AG04450 (cell line): Measurements from ENCODE around the gene CCDC117. TPM values are rescaled to one million over a fixed set of nuclear protein-coding genes. Genes with fewer than 3 reads are reported as not detected.
A peak's percentile ranks its signal among the peaks of the same experiment; 100 is the strongest.

Source experiments
- CTCF ChIA-PET: fragments of 300-600, 350-600 bp; formaldehyde crosslinking; extraction: SDS; loops from one replicate; lab custom pipeline; 2022; ENCODE audit warnings: antibody characterized with exemption, inconsistent platforms; lab: Charles Lee
- POLR2A ChIA-PET: fragments of 350-600 bp; formaldehyde crosslinking; extraction: SDS; loops from one replicate; lab custom pipeline; 2021; ENCODE audit warnings: antibody characterized with exemption, inconsistent platforms; lab: Yijun Ruan, JAX
- DNase-seq: peaks from one replicate; pipeline ENCODE4 v3.0.0-alpha.2; 2011; ENCODE audit warnings: low read depth, low spot score
- H3K27ac ChIP-seq: one replicate; pipeline ENCODE4 v1.5.1; 2012; ENCODE audit warnings: low read depth, low read length, control low read depth
- H3K27me3 ChIP-seq: one replicate; pipeline ENCODE4 v1.6.0; 2012; ENCODE audit warnings: low read length; ENCODE audit not compliant: control insufficient read depth, insufficient read depth
- H3K4me3 ChIP-seq: 2 replicates; pipeline ENCODE4 v1.5.1; 2011; ENCODE audit warnings: mild to moderate bottlenecking, low read depth, low read length, control low read depth
- H3K9me3 ChIP-seq: 2 replicates; pipeline ENCODE4 v1.5.1; 2012; ENCODE audit warnings: low read length; ENCODE audit not compliant: control insufficient read depth, insufficient read depth
- CTCF ChIP-seq: IDR thresholded peaks from 2 replicates; pipeline ENCODE4 v1.5.1; 2011; ENCODE audit warnings: low read depth, low read length, control low read depth, inconsistent platforms
- polyA plus RNA-seq: library from polyadenylated mRNA; depleted of rRNA; stranded (reverse); fragments of >200 nt; gene quantifications from 2 replicates; pipeline ENCODE4 v1.2.3, GENCODE V29; 2011

Gene CCDC117
- polyA plus RNA-seq, 1 experiment = 24.4 TPM

GRCh38 chr22:28795932-28796856, 23.7 kb downstream of the CCDC117 start:
- POLR2A ChIA-PET = no interaction called here
- Histone ChIP-seq H3K27me3 (no peaks in the 10 kb centered on the region), H3K9me3 (no peaks in the 10 kb centered on the region; the same call in 1 of the 2 replicates), H3K4me3 (no peak overlapping the region), H3K27ac (no peak overlapping the region)
- CTCF ChIA-PET = interaction anchor here (1.1 kb wide), 1 partner anchor 9 kb away, joined by 3 read pairs; no protein-coding TSS in a partner anchor
- no peak for DNase-seq
- no peak for TF ChIP-seq CTCF

GRCh38 chr22:28798810-28799605, 26.5 kb downstream of the CCDC117 start:
- TF ChIP-seq CTCF = no peak
- H3K4me3 ChIP-seq = peak overlapping the region; percentile 73
- DNase-seq = peak; percentile 83
- POLR2A ChIA-PET = interaction anchor here (0.5 to 2.8 kb wide), 16 partner anchors 9 to 910 kb away, joined by 3 to 18 read pairs (median 8); partner anchors contain the start of gene CCDC117
- H3K27ac ChIP-seq = peak overlapping the region; percentile 100
- no peaks in the 10 kb centered on the region; the same call in 1 of the 2 replicates for H3K9me3 ChIP-seq
- H3K27me3 ChIP-seq = no peaks in the 10 kb centered on the region
- CTCF ChIA-PET = interaction anchor here (1.5 to 1.6 kb wide), 2 partner anchors 30 to 242 kb away, joined by 4 to 6 read pairs; no protein-coding TSS in a partner anchor

GRCh38 chr22:28799606-28800307, 27.3 kb downstream of the CCDC117 start:
- POLR2A ChIA-PET = interaction anchor here (0.5 to 2.8 kb wide), 17 partner anchors 8 to 881 kb away, joined by 3 to 11 read pairs (median 5); partner anchors contain the start of genes CCDC117, PITPNB and TTC28
- peak; percentile 10 for DNase-seq
- peak overlapping the region; percentile 100 for H3K27ac ChIP-seq
- no peaks in the 10 kb centered on the region for H3K27me3 ChIP-seq
- no peaks in the 10 kb centered on the region; the same call in 1 of the 2 replicates for H3K9me3 ChIP-seq
- no peak for TF ChIP-seq CTCF
- H3K4me3 ChIP-seq = peak overlapping the region; percentile 73
- CTCF ChIA-PET = interaction anchor here (1.5 kb wide), 1 partner anchor 241 kb away, joined by 4 read pairs; no protein-coding TSS in a partner anchor

GRCh38 chr22:28800308-28801041, 28.0 kb downstream of the CCDC117 start, which contains the start of gene XBP1:
Gene XBP1 (minus strand): TSS chr22:28800569.
- Histone ChIP-seq H3K9me3 (no peaks in the 10 kb centered on the region; the same call in 1 of the 2 replicates), H3K27me3 (no peaks in the 10 kb centered on the region), H3K4me3 (peak within 1 kb of the TSS; percentile 73), H3K27ac (peak within 1 kb of the TSS; percentile 100)
- no peak for TF ChIP-seq CTCF
- ChIA-PET CTCF (interaction anchor here (0.8 kb wide), 1 partner anchor 9 kb away, joined by 3 read pairs; no protein-coding TSS in a partner anchor), POLR2A (interaction anchor here (0.5 to 2.8 kb wide), 18 partner anchors 8 to 881 kb away, joined by 3 to 11 read pairs (median 4); partner anchors contain the start of genes CCDC117, PITPNB and TTC28)
- DNase-seq = peak; percentile 84
